Measurements from ENCODE around the gene SMAGP.
"Not testable (repeated sequence)": the region's sequence is repeated elsewhere in the genome, so short reads cannot be mapped to it uniquely, and the experiment has no call there.

Gene SMAGP

GRCh38 chr12:51295651-51296050 is 25.4 kb upstream of the SMAGP start:
- TF ChIP-seq CTCF (IDR thresholded peaks at IDR 0.05; ENCODE audit: low read length, missing control alignments): no peak
- no peak overlapping the region for H3K4me3 ChIP-seq (replicated peaks; ENCODE audit: low read depth, low read length)
- no peak for DNase-seq (ENCODE audit: low read depth)

GRCh38 chr12:51294097-51294496 is 23.9 kb upstream of the SMAGP start:
- not testable (repeated sequence) for H3K4me3 ChIP-seq (replicated peaks; ENCODE audit: low read depth, low read length); DNase-seq (ENCODE audit: low read depth)

GRCh38 chr12:51293696-51294095 is 23.5 kb upstream of the SMAGP start:
- TF ChIP-seq CTCF (IDR thresholded peaks at IDR 0.05; ENCODE audit: low read length, missing control alignments): no peak
- no peak overlapping the region for H3K4me3 ChIP-seq (replicated peaks; ENCODE audit: low read depth, low read length)
- DNase-seq (ENCODE audit: low read depth): no peak

GRCh38 chr12:51291603-51292513 is 21.6 kb upstream of the SMAGP start:
- not testable (repeated sequence) for DNase-seq (ENCODE audit: low read depth); H3K4me3 ChIP-seq (replicated peaks; ENCODE audit: low read depth, low read length)

- H3K4me3 ChIP-seq (replicated peaks; ENCODE audit: low read depth, low read length): no peak overlapping the region
- no peak for DNase-seq (ENCODE audit: low read depth)
- no peak for TF ChIP-seq CTCF (IDR thresholded peaks at IDR 0.05; ENCODE audit: low read length, missing control alignments)
Observed at GRCh38 chr12:51285843-51286242, 15.6 kb upstream of the SMAGP start.

- peak; percentile 70 for DNase-seq (ENCODE audit: low read depth)
- no peak for TF ChIP-seq CTCF (IDR thresholded peaks at IDR 0.05; ENCODE audit: low read length, missing control alignments)
- H3K4me3 ChIP-seq (replicated peaks; ENCODE audit: low read depth, low read length): no peak overlapping the region
Observed at GRCh38 chr12:51281202-51281924, 11.1 kb upstream of the SMAGP start.

GRCh38 chr12:51275088-51275487 is 4.9 kb upstream of the SMAGP start:
- DNase-seq (ENCODE audit: low read depth): no peak
- no peak for TF ChIP-seq CTCF (IDR thresholded peaks at IDR 0.05; ENCODE audit: low read length, missing control alignments)
- H3K4me3 ChIP-seq (replicated peaks; ENCODE audit: low read depth, low read length): no peak overlapping the region

GRCh38 chr12:51272810-51273209 is 2.6 kb upstream of the SMAGP start:
- not testable (repeated sequence) for H3K4me3 ChIP-seq (replicated peaks; ENCODE audit: low read depth, low read length); DNase-seq (ENCODE audit: low read depth)

All from fibroblast of pulmonary artery (primary cell).